RWPE2 (cell line): ENCODE measurements around the gene B4GALT4.
"Not testable (repeated sequence)": the region's sequence is repeated elsewhere in the genome, so short reads cannot be mapped to it uniquely, and the experiment has no call there.

Experiments
- ATAC-seq: fragments of 200-7000 bp; cut with Tn5 transposase; 3 replicates; pipeline ENCODE4 v1.9.1; 2021; ENCODE audit warnings: low read depth
- DNase-seq: peaks from one replicate; pipeline ENCODE4 v3.0.0-alpha.2; 2020; ENCODE audit warnings: low spot score
- H3K27ac ChIP-seq: fragments of 450-650 bp; 2 replicates; pipeline ENCODE4 v1.5.1; 2017; ENCODE audit warnings: mild to moderate bottlenecking; ENCODE audit not compliant: poor library complexity, severe bottlenecking
- H3K27me3 ChIP-seq: fragments of 250-450 bp; sonication (Bioruptor Pico); 2 replicates; pipeline ENCODE4 v1.5.1; 2021; ENCODE audit warnings: mild to moderate bottlenecking, moderate library complexity; ENCODE audit not compliant: insufficient read depth, poor library complexity, severe bottlenecking
- H3K36me3 ChIP-seq: fragments of 250-450 bp; sonication (Bioruptor Pico); 2 replicates; pipeline ENCODE4 v1.5.1; 2020; ENCODE audit warnings: low read depth, mild to moderate bottlenecking, moderate library complexity
- H3K4me1 ChIP-seq: fragments of 250-450 bp; sonication (Bioruptor Pico); 2 replicates; pipeline ENCODE4 v1.5.1; 2021; ENCODE audit warnings: mild to moderate bottlenecking, moderate library complexity; ENCODE audit not compliant: insufficient read depth, poor library complexity, severe bottlenecking
- H3K4me3 ChIP-seq: fragments of 250-450 bp; sonication (Bioruptor Pico); 2 replicates; pipeline ENCODE4 v1.5.1; 2021; ENCODE audit warnings: mild to moderate bottlenecking, moderate library complexity; ENCODE audit not compliant: severe bottlenecking
- H3K9me3 ChIP-seq: fragments of 250-450 bp; sonication (Bioruptor Pico); 2 replicates; pipeline ENCODE4 v1.5.1; 2021; ENCODE audit warnings: mild to moderate bottlenecking, moderate library complexity; ENCODE audit not compliant: severe bottlenecking
- TF ChIP-seq, protein P1 (sequence below): fragments of 450-650 bp; IDR thresholded peaks from one replicate; pipeline ENCODE4 v1.5.1; 2017; ENCODE audit warnings: mild to moderate bottlenecking, moderate library complexity; ENCODE audit not compliant: poor library complexity, severe bottlenecking

The B4GALT4 gene

DNA sequence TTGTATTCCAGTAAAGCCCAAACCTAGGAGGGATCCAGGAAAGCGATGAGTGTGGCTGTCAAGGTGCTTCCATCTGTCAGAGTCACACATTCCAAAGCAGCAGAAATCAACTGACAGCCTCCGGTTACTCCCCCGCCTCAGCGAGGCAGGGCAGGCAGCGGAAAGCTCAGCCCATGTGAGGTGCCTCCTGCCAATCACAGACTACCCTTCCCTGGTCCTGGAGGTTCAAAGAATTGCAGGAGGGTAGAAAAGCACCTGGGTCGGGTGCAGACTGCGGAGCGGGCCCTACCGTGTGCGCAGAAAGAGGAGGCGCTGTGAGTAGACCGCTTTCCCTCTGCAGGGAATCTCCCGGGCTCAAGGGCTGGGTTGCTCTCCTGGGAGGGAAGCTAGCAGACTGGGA is 67.4 kb downstream of the B4GALT4 start, which contains the start of gene UPK1B:
UPK1B (plus strand) TSS at position 274 of the 400 bp plus-strand sequence. CDS start 13,144 bp downstream, outside the sequence.
- no peak within 1 kb of the TSS for H3K27ac ChIP-seq
- ATAC-seq (no peak), DNase-seq (no peak)
- H3K4me3 ChIP-seq = no peak within 1 kb of the TSS
- no peaks in the 10 kb centered on the region for H3K36me3 ChIP-seq
- H3K9me3 ChIP-seq = no peaks in the 10 kb centered on the region
- TF ChIP-seq, protein P1, sequence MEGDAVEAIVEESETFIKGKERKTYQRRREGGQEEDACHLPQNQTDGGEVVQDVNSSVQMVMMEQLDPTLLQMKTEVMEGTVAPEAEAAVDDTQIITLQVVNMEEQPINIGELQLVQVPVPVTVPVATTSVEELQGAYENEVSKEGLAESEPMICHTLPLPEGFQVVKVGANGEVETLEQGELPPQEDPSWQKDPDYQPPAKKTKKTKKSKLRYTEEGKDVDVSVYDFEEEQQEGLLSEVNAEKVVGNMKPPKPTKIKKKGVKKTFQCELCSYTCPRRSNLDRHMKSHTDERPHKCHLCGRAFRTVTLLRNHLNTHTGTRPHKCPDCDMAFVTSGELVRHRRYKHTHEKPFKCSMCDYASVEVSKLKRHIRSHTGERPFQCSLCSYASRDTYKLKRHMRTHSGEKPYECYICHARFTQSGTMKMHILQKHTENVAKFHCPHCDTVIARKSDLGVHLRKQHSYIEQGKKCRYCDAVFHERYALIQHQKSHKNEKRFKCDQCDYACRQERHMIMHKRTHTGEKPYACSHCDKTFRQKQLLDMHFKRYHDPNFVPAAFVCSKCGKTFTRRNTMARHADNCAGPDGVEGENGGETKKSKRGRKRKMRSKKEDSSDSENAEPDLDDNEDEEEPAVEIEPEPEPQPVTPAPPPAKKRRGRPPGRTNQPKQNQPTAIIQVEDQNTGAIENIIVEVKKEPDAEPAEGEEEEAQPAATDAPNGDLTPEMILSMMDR = no peak
- peaks cover 18% of the 10 kb centered on the region for H3K4me1 ChIP-seq
- H3K27me3 ChIP-seq = no peaks in the 10 kb centered on the region

DNA sequence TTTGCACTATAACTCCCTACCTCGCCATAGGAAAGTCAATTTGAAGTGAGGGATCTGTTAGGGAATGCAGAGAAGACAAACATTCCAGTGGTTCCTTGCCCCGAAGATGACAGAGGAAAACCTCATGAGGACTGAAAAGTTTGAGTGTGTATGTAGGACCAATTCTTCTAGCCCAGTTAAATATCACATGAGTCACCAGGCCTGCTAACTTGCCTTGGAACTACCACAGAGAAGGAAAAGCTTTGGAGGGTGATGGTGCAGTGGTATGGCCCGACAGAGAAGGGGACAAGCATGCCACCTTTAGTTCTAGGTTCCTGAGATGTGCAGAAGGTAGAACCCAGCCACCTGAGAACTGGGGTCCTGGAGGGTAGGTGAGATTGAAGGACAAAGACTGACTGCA is 69.9 kb downstream of the B4GALT4 start:
- TF ChIP-seq, protein P1 = no peak

DNA sequence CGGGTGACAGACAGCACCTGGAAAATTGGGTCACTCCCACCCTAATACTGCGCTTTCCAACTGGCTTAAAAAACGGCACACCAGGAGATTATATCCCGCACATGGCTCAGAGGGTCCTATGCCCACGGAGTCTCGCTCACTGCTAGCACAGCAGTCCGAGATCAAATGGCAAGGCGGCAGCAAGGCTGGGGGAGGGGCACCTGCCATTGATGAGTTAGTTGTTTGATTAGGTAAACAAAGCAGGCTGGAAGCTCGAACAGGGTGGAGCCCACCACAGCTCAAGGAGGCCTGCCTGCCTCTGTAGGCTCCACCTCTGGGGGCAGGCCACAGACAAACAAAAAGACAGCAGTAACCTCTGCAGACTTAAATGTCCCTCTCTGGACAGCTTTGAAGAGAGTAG is 75.9 kb downstream of the B4GALT4 start:
- H3K4me3 ChIP-seq, H3K36me3 ChIP-seq, H3K9me3 ChIP-seq, H3K4me1 ChIP-seq, H3K27ac ChIP-seq, H3K27me3 ChIP-seq, DNase-seq, ATAC-seq: not testable (repeated sequence)

More for the DNA sequence above, 69.9 kb downstream of the B4GALT4 start:
- DNase-seq = no peak
- H3K4me1 ChIP-seq = peaks cover 2% of the 10 kb centered on the region
- H3K27ac ChIP-seq = no peak overlapping the region
- H3K27me3 ChIP-seq = no peaks in the 10 kb centered on the region
- ATAC-seq = no peak
- no peaks in the 10 kb centered on the region for H3K9me3 ChIP-seq
- H3K4me3 ChIP-seq = no peak overlapping the region
- no peaks in the 10 kb centered on the region for H3K36me3 ChIP-seq
